NCI-H226 (cell line): Measurements from ENCODE around the gene VBP1.
"Not testable (repeated sequence)": the region's sequence is repeated elsewhere in the genome, so short reads cannot be mapped to it uniquely, and the experiment has no call there.

Source experiments
- DNase-seq: peaks from one replicate; pipeline ENCODE4 v3.0.0-alpha.2; 2015

VBP1 gene

GRCh38 chrX:155216179-155216939, at the start of gene VBP1:
TSS of gene VBP1 (plus strand) at chrX:155216460. CDS start at chrX:155216483, 23 bp downstream.
- peak; percentile 92 for DNase-seq

GRCh38 chrX:155169881-155170280, 46.4 kb upstream of the VBP1 start:
- no peak for DNase-seq

- no peak for DNase-seq
Measured at GRCh38 chrX:155179346-155179997, 36.8 kb upstream of the VBP1 start.

GRCh38 chrX:155188786-155189185, 27.5 kb upstream of the VBP1 start:
- DNase-seq = no peak

- no peak for DNase-seq
Measured at GRCh38 chrX:155211208-155211607, 5.1 kb upstream of the VBP1 start.

GRCh38 chrX:155213731-155214130, 2.5 kb upstream of the VBP1 start:
- DNase-seq = no peak

- DNase-seq = no peak
Measured at GRCh38 chrX:155215443-155216178, 649 bp upstream of the VBP1 start.

GRCh38 chrX:155216940-155217440, 730 bp downstream of the VBP1 start:
- no peak for DNase-seq

GRCh38 chrX:155218777-155219176, 2.5 kb downstream of the VBP1 start:
- DNase-seq = no peak

GRCh38 chrX:155221351-155221750, 5.1 kb downstream of the VBP1 start:
- no peak for DNase-seq

GRCh38 chrX:155223746-155224145, 7.5 kb downstream of the VBP1 start:
- DNase-seq = not testable (repeated sequence)

GRCh38 chrX:155225774-155226173, 9.5 kb downstream of the VBP1 start:
- DNase-seq = no peak

- no peak for DNase-seq
Measured at GRCh38 chrX:155231163-155231562, 14.9 kb downstream of the VBP1 start.

- DNase-seq = no peak
Measured at GRCh38 chrX:155235891-155236290, 19.6 kb downstream of the VBP1 start.

- DNase-seq = no peak
Measured at GRCh38 chrX:155237719-155238118, 21.5 kb downstream of the VBP1 start.

GRCh38 chrX:155242300-155242699, 26.0 kb downstream of the VBP1 start:
- no peak for DNase-seq

- no peak for DNase-seq
Measured at GRCh38 chrX:155246748-155247147, 30.5 kb downstream of the VBP1 start.

- DNase-seq = no peak
Measured at GRCh38 chrX:155247497-155247896, 31.2 kb downstream of the VBP1 start.

- no peak for DNase-seq
Measured at GRCh38 chrX:155251391-155251790, 35.1 kb downstream of the VBP1 start.

- no peak for DNase-seq
Measured at GRCh38 chrX:155259752-155260151, 43.5 kb downstream of the VBP1 start.

GRCh38 chrX:155262970-155263754, 46.9 kb downstream of the VBP1 start:
- DNase-seq = no peak

- peak; percentile 45 for DNase-seq
Measured at GRCh38 chrX:155263854-155264628, 47.8 kb downstream of the VBP1 start, which contains the start of gene RAB39B. TSS of gene RAB39B (minus strand) at chrX:155264491. CDS start at chrX:155264288, 203 bp downstream.
